Stimulated activated CD8-positive, alpha-beta memory T cell treated with anti-CD3 and anti-CD28 coated beads, Interleukin-7, amount 100 ng/mL, for 1 hour (primary cell): ENCODE results near the gene PDZRN3.

Experiments
- DNase-seq, 2 donors: peaks; one replicate each; pipeline ENCODE4 v3.0.0-alpha.2; 2020; ENCODE audit warnings: low read depth in 2 of 2

PDZRN3 gene

GRCh38 chr3:73452729-73453128 lies 172.0 kb downstream of the PDZRN3 start:
- DNase-seq: no peak

- no peak for DNase-seq
Measured at GRCh38 chr3:73451301-73451944, 173.3 kb downstream of the PDZRN3 start.

- DNase-seq: no peak
Measured at GRCh38 chr3:73449774-73450173, 175.0 kb downstream of the PDZRN3 start.

- DNase-seq: no peak
Measured at GRCh38 chr3:73448761-73449301, 175.9 kb downstream of the PDZRN3 start.

GRCh38 chr3:73448041-73448440 lies 176.7 kb downstream of the PDZRN3 start:
- DNase-seq: no peak

GRCh38 chr3:73447111-73447510 lies 177.6 kb downstream of the PDZRN3 start:
- no peak for DNase-seq

GRCh38 chr3:73446467-73447110 lies 178.2 kb downstream of the PDZRN3 start:
- DNase-seq: no peak

GRCh38 chr3:73442886-73443285 lies 181.9 kb downstream of the PDZRN3 start:
- no peak for DNase-seq

- DNase-seq: no peak
Measured at GRCh38 chr3:73442152-73442551, 182.6 kb downstream of the PDZRN3 start.

GRCh38 chr3:73437828-73438227 lies 186.9 kb downstream of the PDZRN3 start:
- no peak for DNase-seq

GRCh38 chr3:73435055-73435454 lies 189.7 kb downstream of the PDZRN3 start:
- DNase-seq: no peak

- DNase-seq: no peak
Measured at GRCh38 chr3:73433687-73434086, 191.1 kb downstream of the PDZRN3 start.

- DNase-seq: no peak
Measured at GRCh38 chr3:73433079-73433478, 191.7 kb downstream of the PDZRN3 start.

GRCh38 chr3:73432706-73433032 lies 192.1 kb downstream of the PDZRN3 start:
- no peak for DNase-seq

GRCh38 chr3:73432023-73432705 lies 192.6 kb downstream of the PDZRN3 start:
- DNase-seq: no peak

GRCh38 chr3:73431183-73431900 lies 193.4 kb downstream of the PDZRN3 start:
- no peak for DNase-seq

GRCh38 chr3:73427048-73427706 lies 197.6 kb downstream of the PDZRN3 start:
- DNase-seq: no peak

- DNase-seq: no peak
Measured at GRCh38 chr3:73426606-73427005, 198.1 kb downstream of the PDZRN3 start.

- no peak for DNase-seq
Measured at GRCh38 chr3:73423116-73423515, 201.6 kb downstream of the PDZRN3 start.

- DNase-seq: no peak
Measured at GRCh38 chr3:73422571-73422970, 202.2 kb downstream of the PDZRN3 start.

- no peak for DNase-seq
Measured at GRCh38 chr3:73419942-73420341, 204.8 kb downstream of the PDZRN3 start.
